Effector memory CD4-positive, alpha-beta T cell (primary cell): Measurements from ENCODE around the gene PDC.
"Not testable (repeated sequence)": the region's sequence is repeated elsewhere in the genome, so short reads cannot be mapped to it uniquely, and the experiment has no call there.

Experiments
- DNase-seq, 3 donors: peaks; one replicate each; pipeline ENCODE4 v3.0.0-alpha.2; 2020
- H3K27ac ChIP-seq: 2 replicates; pipeline ENCODE4 v1.7.0; 2013; ENCODE audit warnings: mild to moderate bottlenecking, low read length, moderate library complexity; ENCODE audit not compliant: insufficient read depth, poor library complexity, severe bottlenecking
- H3K27me3 ChIP-seq: replicated peaks from 2 replicates; pipeline ENCODE4 v1.7.0; 2013; ENCODE audit warnings: mild to moderate bottlenecking, low read length; ENCODE audit not compliant: insufficient read depth, control insufficient read depth, poor library complexity, severe bottlenecking
- H3K36me3 ChIP-seq: 2 replicates; pipeline ENCODE4 v1.7.0; 2013; ENCODE audit warnings: mild to moderate bottlenecking, low read length, moderate library complexity; ENCODE audit not compliant: control insufficient read depth, insufficient read depth
- H3K4me1 ChIP-seq: 2 replicates; pipeline ENCODE4 v1.7.0; 2013; ENCODE audit warnings: low read length, mild to moderate bottlenecking; ENCODE audit not compliant: control insufficient read depth, insufficient read depth, poor library complexity, severe bottlenecking
- H3K4me3 ChIP-seq: 2 replicates; pipeline ENCODE4 v1.7.0; 2013; ENCODE audit warnings: low read length, low read depth, mild to moderate bottlenecking; ENCODE audit not compliant: insufficient read depth, poor library complexity, severe bottlenecking
- H3K9me3 ChIP-seq: 2 replicates; pipeline ENCODE4 v1.7.0; 2013; ENCODE audit warnings: mild to moderate bottlenecking, low read length, moderate library complexity; ENCODE audit not compliant: control insufficient read depth

The PDC gene

GRCh38 chr1:186473047-186473446, 12.1 kb upstream of the PDC start:
- Histone ChIP-seq H3K4me1 (no peaks in the 10 kb centered on the region), H3K27me3 (no peaks in the 10 kb centered on the region), H3K36me3 (no peaks in the 10 kb centered on the region), H3K27ac (no peak overlapping the region), H3K9me3 (no peaks in the 10 kb centered on the region), H3K4me3 (no peak overlapping the region)
- no peak for DNase-seq

- H3K36me3 ChIP-seq = no peaks in the 10 kb centered on the region
- H3K4me3 ChIP-seq = no peak overlapping the region
- no peak overlapping the region for H3K27ac ChIP-seq
- no peaks in the 10 kb centered on the region for H3K27me3 ChIP-seq
- no peaks in the 10 kb centered on the region for H3K9me3 ChIP-seq
- DNase-seq = no peak
- no peaks in the 10 kb centered on the region for H3K4me1 ChIP-seq
Measured at GRCh38 chr1:186465946-186466345, 5.0 kb upstream of the PDC start.

GRCh38 chr1:186465491-186465890, 4.6 kb upstream of the PDC start:
- DNase-seq, H3K27me3 ChIP-seq, H3K4me3 ChIP-seq, H3K4me1 ChIP-seq, H3K36me3 ChIP-seq, H3K9me3 ChIP-seq, H3K27ac ChIP-seq: not testable (repeated sequence)

- Histone ChIP-seq H3K27ac (no peak overlapping the region), H3K4me3 (no peak overlapping the region), H3K9me3 (no peaks in the 10 kb centered on the region), H3K36me3 (no peaks in the 10 kb centered on the region), H3K4me1 (no peaks in the 10 kb centered on the region), H3K27me3 (no peaks in the 10 kb centered on the region)
- DNase-seq = no peak
Measured at GRCh38 chr1:186463926-186464325, 3.0 kb upstream of the PDC start.

- Histone ChIP-seq H3K4me1 (no peaks in the 10 kb centered on the region), H3K27ac (no peak overlapping the region), H3K9me3 (no peaks in the 10 kb centered on the region), H3K27me3 (no peaks in the 10 kb centered on the region), H3K36me3 (no peaks in the 10 kb centered on the region), H3K4me3 (no peak overlapping the region)
- no peak for DNase-seq
Measured at GRCh38 chr1:186463511-186463910, 2.6 kb upstream of the PDC start.

GRCh38 chr1:186459161-186459560, 1.8 kb downstream of the PDC start:
- H3K27me3 ChIP-seq, H3K27ac ChIP-seq, H3K36me3 ChIP-seq, DNase-seq, H3K4me1 ChIP-seq, H3K9me3 ChIP-seq, H3K4me3 ChIP-seq: not testable (repeated sequence)

- H3K4me1 ChIP-seq = no peaks in the 10 kb centered on the region
- no peak overlapping the region for H3K4me3 ChIP-seq
- no peak for DNase-seq
- no peak overlapping the region for H3K27ac ChIP-seq
- H3K36me3 ChIP-seq = no peaks in the 10 kb centered on the region
- H3K27me3 ChIP-seq = no peaks in the 10 kb centered on the region
- no peaks in the 10 kb centered on the region for H3K9me3 ChIP-seq
Measured at GRCh38 chr1:186456729-186457255, 4.1 kb downstream of the PDC start.

GRCh38 chr1:186454981-186455380, 5.9 kb downstream of the PDC start:
- no peaks in the 10 kb centered on the region for H3K9me3 ChIP-seq
- no peaks in the 10 kb centered on the region for H3K36me3 ChIP-seq
- DNase-seq = no peak
- H3K4me1 ChIP-seq = no peaks in the 10 kb centered on the region
- H3K27ac ChIP-seq = no peak overlapping the region
- H3K4me3 ChIP-seq = no peak overlapping the region
- H3K27me3 ChIP-seq = no peaks in the 10 kb centered on the region

- Histone ChIP-seq H3K36me3 (no peaks in the 10 kb centered on the region), H3K27me3 (no peaks in the 10 kb centered on the region), H3K4me1 (no peaks in the 10 kb centered on the region), H3K9me3 (no peaks in the 10 kb centered on the region), H3K4me3 (no peak overlapping the region), H3K27ac (no peak overlapping the region)
- no peak for DNase-seq
Measured at GRCh38 chr1:186446152-186446551, 14.8 kb downstream of the PDC start.

- DNase-seq = no peak
- Histone ChIP-seq H3K4me1 (no peaks in the 10 kb centered on the region), H3K27ac (no peak overlapping the region), H3K36me3 (no peaks in the 10 kb centered on the region), H3K9me3 (no peaks in the 10 kb centered on the region), H3K27me3 (no peaks in the 10 kb centered on the region), H3K4me3 (no peak overlapping the region)
Measured at GRCh38 chr1:186443638-186444037, 17.3 kb downstream of the PDC start.
